SK-N-MC (cell line): ENCODE results near the gene KMT2A.
A peak's percentile ranks its signal among the peaks of the same experiment; 100 is the strongest.

Source experiments
- DNase-seq: peaks from one replicate; pipeline ENCODE4 v3.0.0-alpha.2; 2011; ENCODE audit warnings: low read depth, low spot score
- H3K27ac ChIP-seq: fragments of 200-600 bp; sonication (generic); 2 replicates; pipeline ENCODE4 v1.5.1; 2016; ENCODE audit warnings: mixed run types
- H3K36me3 ChIP-seq: fragments of 200-600 bp; sonication (generic); 2 replicates; pipeline ENCODE4 v1.6.1; 2017; ENCODE audit warnings: antibody characterized with exemption, low read length, mixed read lengths; ENCODE audit not compliant: insufficient read depth
- H3K4me3 ChIP-seq: fragments of 200-600 bp; sonication (generic); 2 replicates; pipeline ENCODE4 v1.5.1; 2016
- H3K9ac ChIP-seq: fragments of 200-600 bp; sonication (generic); 2 replicates; pipeline ENCODE4 v1.8.0; 2017; ENCODE audit warnings: mixed run types, mixed read lengths; ENCODE audit not compliant: insufficient read length
- H3K9me3 ChIP-seq: fragments of 200-600 bp; sonication (generic); 2 replicates; pipeline ENCODE4 v1.6.1; 2017; ENCODE audit warnings: low read depth, mild to moderate bottlenecking, antibody characterized with exemption, low read length, moderate library complexity, mixed read lengths
- EZH2 ChIP-seq: fragments of 200-600 bp; sonication (generic); IDR thresholded peaks from one replicate; pipeline ENCODE4 v1.6.1; 2017; ENCODE audit warnings: antibody characterized with exemption
- FOXP2 ChIP-seq: optimal IDR thresholded peaks from 2 replicates; pipeline ENCODE3; 2011; ENCODE audit warnings: mild to moderate bottlenecking, moderate library complexity; ENCODE audit not compliant: insufficient read depth; ENCODE audit errors: extremely low read length, control extremely low read depth
- POLR2AphosphoS5 ChIP-seq: IDR thresholded peaks from 2 replicates; pipeline ENCODE4 v1.6.1; 2012; ENCODE audit warnings: mild to moderate bottlenecking, low read depth, low read length, borderline replicate concordance

KMT2A gene

DNA sequence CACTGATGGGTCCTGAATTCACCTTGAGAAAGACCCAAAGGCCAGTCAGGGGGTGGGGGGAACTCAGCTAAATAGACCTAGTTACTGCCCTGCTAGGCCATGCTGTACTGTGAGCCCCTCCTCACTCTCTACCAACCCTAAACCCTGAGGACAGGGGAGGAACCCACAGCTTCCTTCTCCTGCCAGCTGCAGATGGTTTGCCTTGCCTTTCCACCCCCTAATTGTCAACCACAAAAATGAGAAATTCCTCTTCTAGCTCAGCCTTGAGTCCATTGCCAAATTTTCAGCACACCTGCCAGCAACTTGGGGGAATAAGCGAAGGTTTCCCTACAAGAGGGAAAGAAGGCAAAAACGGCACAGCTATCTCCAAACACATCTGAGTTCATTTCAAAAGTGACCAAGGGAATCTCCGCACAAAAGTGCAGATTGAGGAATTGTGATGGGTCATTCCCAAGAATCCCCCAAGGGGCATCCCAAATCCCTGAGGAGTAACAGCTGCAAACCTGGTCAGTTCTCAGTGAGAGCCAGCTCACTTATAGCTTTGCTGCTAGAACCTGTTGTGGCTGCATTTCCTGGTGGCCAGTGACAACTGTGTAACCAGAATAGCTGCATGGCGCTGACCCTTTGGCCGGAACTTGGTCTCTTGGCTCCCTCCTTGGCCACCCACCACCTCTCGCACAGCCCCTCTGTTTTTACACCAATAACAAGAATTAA, 88.6 kb downstream of the KMT2A start:
- Histone ChIP-seq H3K9ac (no peak overlapping the region), H3K27ac (no peak overlapping the region), H3K9me3 (no peaks in the 10 kb centered on the region), H3K36me3 (peaks cover 49% of the 10 kb centered on the region), H3K4me3 (no peak overlapping the region)
- TF ChIP-seq EZH2 (no peak), FOXP2 (no peak), POLR2AphosphoS5 (no peak)
- no peak for DNase-seq

DNA sequence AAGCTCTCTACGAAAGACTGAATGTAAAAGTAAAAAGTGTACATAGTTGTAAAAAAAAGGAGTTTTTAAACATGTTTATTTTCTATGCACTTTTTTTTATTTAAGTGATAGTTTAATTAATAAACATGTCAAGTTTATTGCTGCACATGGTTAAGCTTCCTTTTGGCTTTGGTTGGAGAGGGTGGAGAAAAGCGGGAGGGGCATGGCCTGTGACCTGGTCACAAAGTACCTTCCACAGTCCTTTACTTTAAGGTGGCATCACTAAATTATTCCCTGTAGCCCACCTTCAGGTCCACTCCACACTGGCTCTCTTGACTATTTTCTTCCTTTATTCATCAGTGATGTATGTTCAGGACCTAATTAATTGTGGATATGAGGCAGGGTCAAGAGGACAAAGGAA, 90.4 kb downstream of the KMT2A start:
- Histone ChIP-seq H3K36me3 (peaks cover 31% of the 10 kb centered on the region), H3K9me3 (no peaks in the 10 kb centered on the region), H3K27ac (no peak overlapping the region), H3K9ac (no peak overlapping the region), H3K4me3 (no peak overlapping the region)
- DNase-seq: no peak
- TF ChIP-seq POLR2AphosphoS5 (no peak), FOXP2 (no peak), EZH2 (no peak)

DNA sequence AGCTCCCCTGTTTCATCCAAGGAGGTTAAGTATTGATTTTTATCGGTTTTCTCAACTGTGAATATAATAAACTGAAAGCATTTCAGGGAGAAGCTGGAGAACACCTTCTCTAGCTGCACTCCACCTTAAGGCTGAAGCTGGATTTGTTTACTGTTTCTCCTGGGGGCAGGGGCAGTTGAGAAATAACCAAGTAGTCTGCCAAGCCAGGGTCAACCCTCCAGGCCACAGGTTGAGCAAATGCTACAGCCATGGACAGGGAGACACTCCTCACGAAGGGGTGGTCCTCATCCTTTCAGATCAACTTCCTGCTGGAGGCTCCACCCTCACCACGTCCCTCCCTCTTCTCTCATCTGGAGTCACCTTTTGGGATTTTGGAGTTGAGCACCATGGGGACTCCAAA, 90.8 kb downstream of the KMT2A start, which contains the start of gene TTC36:
Gene TTC36 (plus strand): TSS at position 366 of the 400 bp plus-strand sequence. CDS start 21 bp downstream, at position 387.
- H3K27ac ChIP-seq: no peak within 1 kb of the TSS
- TF ChIP-seq EZH2: no peak
- TF ChIP-seq FOXP2: no peak
- no peak for TF ChIP-seq POLR2AphosphoS5
- H3K4me3 ChIP-seq: no peak within 1 kb of the TSS
- peaks cover 27% of the 10 kb centered on the region for H3K36me3 ChIP-seq
- H3K9me3 ChIP-seq: no peaks in the 10 kb centered on the region
- DNase-seq: no peak
- no peak within 1 kb of the TSS for H3K9ac ChIP-seq

DNA sequence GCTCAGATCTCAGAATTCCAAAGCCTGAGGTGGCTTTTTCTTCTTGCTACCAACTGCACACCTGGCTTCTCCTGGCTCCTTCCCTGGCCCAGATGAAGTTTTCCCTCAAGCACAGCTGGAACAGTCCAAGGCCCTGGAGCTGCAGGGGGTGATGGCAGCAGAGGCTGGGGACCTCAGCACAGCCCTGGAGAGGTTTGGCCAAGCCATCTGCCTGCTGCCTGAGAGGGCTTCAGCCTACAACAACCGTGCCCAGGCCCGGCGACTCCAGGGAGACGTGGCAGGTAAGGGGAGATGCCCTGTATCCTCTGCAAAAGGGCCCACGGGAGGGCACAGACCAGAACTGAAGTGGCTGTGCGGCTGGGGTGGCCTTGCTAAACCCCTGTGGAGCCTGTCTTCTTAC, 92.2 kb downstream of the KMT2A start:
- Histone ChIP-seq H3K4me3 (no peak overlapping the region), H3K27ac (no peak overlapping the region), H3K36me3 (peaks cover 15% of the 10 kb centered on the region), H3K9me3 (no peaks in the 10 kb centered on the region), H3K9ac (no peak overlapping the region)
- TF ChIP-seq EZH2 (no peak), FOXP2 (no peak), POLR2AphosphoS5 (no peak)
- DNase-seq: no peak

DNA sequence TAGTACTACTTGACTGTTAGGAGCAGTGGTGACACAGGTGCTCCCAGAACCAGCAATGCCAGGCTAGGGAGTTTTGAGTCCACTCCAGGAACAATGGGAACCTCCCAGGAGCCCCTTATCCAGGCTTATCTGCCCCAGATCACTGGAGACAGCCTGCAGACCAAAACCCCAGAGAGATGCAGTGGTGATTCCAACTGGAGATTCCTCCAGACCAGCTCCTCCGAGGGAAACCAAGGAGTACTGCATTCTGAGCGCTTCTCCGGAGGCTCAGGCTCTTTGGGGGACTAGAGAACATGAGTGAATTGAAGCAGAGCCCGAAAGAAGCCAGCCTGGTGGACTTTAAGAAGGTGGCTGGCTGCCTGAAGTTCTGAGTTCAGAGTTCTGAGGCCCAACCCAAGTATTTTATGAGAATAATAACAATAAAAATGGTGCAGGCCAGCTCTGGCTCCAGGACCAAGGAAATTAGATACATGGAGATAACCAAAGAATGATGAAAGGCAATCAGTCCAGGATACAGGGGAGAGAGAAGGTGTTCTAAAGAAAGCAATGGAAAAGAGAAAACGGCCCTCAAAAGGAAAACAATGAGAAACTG, 93.4 kb downstream of the KMT2A start:
- H3K9ac ChIP-seq: no peak overlapping the region
- H3K4me3 ChIP-seq: peak overlapping the region; percentile 88
- peaks cover 6% of the 10 kb centered on the region for H3K36me3 ChIP-seq
- H3K9me3 ChIP-seq: no peaks in the 10 kb centered on the region
- DNase-seq: no peak
- TF ChIP-seq EZH2: no peak
- TF ChIP-seq FOXP2: no peak
- no peak for TF ChIP-seq POLR2AphosphoS5
- H3K27ac ChIP-seq: no peak overlapping the region

DNA sequence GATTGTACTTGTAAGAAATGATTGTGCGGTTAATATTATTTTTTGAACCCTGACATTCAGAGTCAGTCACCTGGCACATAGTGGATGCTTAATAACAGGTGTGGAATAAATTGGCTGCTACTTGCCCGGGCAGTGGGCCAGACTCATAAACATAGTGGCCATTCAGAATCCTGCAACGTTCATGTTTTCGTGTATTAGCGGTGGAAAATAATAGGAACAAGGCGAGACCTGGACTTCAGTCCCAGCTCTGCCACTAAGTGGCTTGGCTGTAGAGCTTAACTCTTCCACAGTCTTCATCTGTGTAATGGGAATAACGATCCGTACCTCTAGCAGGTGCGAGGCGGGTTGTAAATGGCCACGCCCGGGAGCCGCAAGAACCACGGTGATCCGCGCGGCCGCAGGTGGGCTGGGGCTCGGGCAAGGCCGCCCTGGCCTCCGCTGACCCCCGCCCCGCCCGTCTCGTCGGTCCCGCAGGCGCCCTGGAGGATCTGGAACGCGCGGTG, 93.9 kb downstream of the KMT2A start:
- TF ChIP-seq FOXP2 (no peak), POLR2AphosphoS5 (no peak), EZH2 (no peak)
- no peaks in the 10 kb centered on the region for H3K9me3 ChIP-seq
- no peak overlapping the region for H3K27ac ChIP-seq
- peak overlapping the region; percentile 78 for H3K9ac ChIP-seq
- no peak for DNase-seq
- H3K36me3 ChIP-seq: peaks cover under 1% of the 10 kb centered on the region
- H3K4me3 ChIP-seq: peak overlapping the region; percentile 88

DNA sequence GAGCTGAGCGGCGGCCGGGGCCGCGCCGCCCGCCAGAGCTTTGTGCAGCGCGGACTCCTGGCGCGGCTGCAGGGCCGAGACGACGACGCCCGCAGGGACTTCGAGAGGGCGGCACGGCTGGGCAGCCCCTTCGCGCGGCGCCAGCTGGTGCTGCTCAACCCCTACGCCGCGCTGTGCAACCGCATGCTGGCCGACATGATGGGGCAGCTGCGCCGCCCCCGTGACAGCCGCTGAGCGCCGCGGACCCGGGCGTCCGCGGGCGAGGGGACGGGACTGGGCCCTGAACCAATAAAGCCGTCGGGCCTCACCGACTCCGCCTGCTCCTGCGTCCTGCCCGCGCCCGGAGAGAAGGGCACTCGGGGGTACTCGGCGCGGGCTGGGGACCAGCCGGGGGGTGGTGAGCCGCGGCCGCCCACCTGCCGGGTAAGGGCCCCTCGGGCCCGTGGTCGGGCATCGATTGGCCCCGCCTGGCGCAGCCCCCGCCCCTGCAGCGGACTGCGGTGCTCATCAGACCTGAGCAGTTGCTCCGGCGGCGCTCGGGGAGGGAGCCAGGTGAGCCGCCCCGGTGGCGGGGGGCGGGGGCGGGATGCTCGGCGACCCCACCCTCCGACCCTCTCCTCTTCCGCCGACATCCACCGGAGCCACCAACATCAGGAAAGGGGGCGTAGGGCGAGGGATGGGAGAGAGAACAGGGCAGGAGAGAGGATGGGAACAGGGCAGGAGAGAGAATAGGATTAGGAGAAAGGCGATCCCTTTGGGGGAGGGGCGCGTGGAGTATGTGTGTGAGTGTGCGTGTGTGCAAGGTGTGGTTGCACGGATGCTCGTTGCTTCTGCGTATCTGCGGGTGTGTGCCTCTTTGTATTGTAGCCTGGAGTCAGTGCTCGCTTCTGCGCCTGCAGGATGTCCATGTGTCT, 94.6 kb downstream of the KMT2A start, which contains the start of gene TMEM25:
Gene TMEM25 (plus strand): TSS at position 510 of the 914 bp plus-strand sequence. CDS start 610 bp downstream, outside the sequence.
- Histone ChIP-seq H3K4me3 (peak within 1 kb of the TSS; percentile 88), H3K36me3 (no peaks in the 10 kb centered on the region; the same call in 1 of the 2 replicates), H3K27ac (no peak within 1 kb of the TSS), H3K9me3 (no peaks in the 10 kb centered on the region), H3K9ac (peak within 1 kb of the TSS; percentile 78)
- no peak for DNase-seq
- TF ChIP-seq POLR2AphosphoS5 (no peak), FOXP2 (no peak), EZH2 (no peak)
